Measurements from ENCODE around the gene GLIS2.
"Not testable (repeated sequence)": the region's sequence is repeated elsewhere in the genome, so short reads cannot be mapped to it uniquely, and the experiment has no call there.

Gene GLIS2

GRCh38 chr16:4333714-4334113, 17.8 kb downstream of the GLIS2 start:
- peaks cover 11% of the 10 kb centered on the region for H3K36me3 ChIP-seq (ENCODE audit: insufficient read depth, low read length)

GRCh38 chr16:4334724-4335495, 19.0 kb downstream of the GLIS2 start:
- Histone ChIP-seq H3K27ac (ENCODE audit: low read depth, low read length) (no peak overlapping the region), H3K9me3 (ENCODE audit: low read length) (no peaks in the 10 kb centered on the region), H3K4me3 (ENCODE audit: low read depth in 1 of 2, low read length in 2 of 2) (no peak overlapping the region), H3K27me3 (ENCODE audit: control insufficient read depth in 1 of 2, insufficient read depth in 2 of 2, low read length in 2 of 2) (no peaks in the 10 kb centered on the region), H3K4me1 (ENCODE audit: insufficient read depth, low read length) (peaks cover 9% of the 10 kb centered on the region), H3K36me3 (ENCODE audit: insufficient read depth, low read length) (peaks cover 11% of the 10 kb centered on the region), H3K9ac (ENCODE audit: low read length) (no peak overlapping the region)

More at GRCh38 chr16:4333714-4334113, 17.8 kb downstream of the GLIS2 start:
- not testable (repeated sequence) for H3K27ac ChIP-seq (ENCODE audit: low read depth, low read length); H3K27me3 ChIP-seq (ENCODE audit: control insufficient read depth in 1 of 2, insufficient read depth in 2 of 2, low read length in 2 of 2); H3K4me3 ChIP-seq (ENCODE audit: low read depth in 1 of 2, low read length in 2 of 2); H3K9me3 ChIP-seq (ENCODE audit: low read length); H3K9ac ChIP-seq (ENCODE audit: low read length)
- H3K4me1 ChIP-seq (ENCODE audit: insufficient read depth, low read length), result peaks cover 17% of the 10 kb centered on the region

GRCh38 chr16:4336701-4337539, 21.1 kb downstream of the GLIS2 start:
- Histone ChIP-seq H3K9me3 (ENCODE audit: low read length) (no peaks in the 10 kb centered on the region), H3K4me1 (ENCODE audit: insufficient read depth, low read length) (peaks cover 11% of the 10 kb centered on the region), H3K4me3 (ENCODE audit: low read depth in 1 of 2, low read length in 2 of 2) (no peak overlapping the region), H3K36me3 (ENCODE audit: insufficient read depth, low read length) (peaks cover 11% of the 10 kb centered on the region), H3K27me3 (ENCODE audit: control insufficient read depth in 1 of 2, insufficient read depth in 2 of 2, low read length in 2 of 2) (no peaks in the 10 kb centered on the region), H3K27ac (ENCODE audit: low read depth, low read length) (no peak overlapping the region), H3K9ac (ENCODE audit: low read length) (no peak overlapping the region)

- Histone ChIP-seq H3K27me3 (ENCODE audit: control insufficient read depth in 1 of 2, insufficient read depth in 2 of 2, low read length in 2 of 2) (no peaks in the 10 kb centered on the region), H3K36me3 (ENCODE audit: insufficient read depth, low read length) (peaks cover 11% of the 10 kb centered on the region), H3K4me1 (ENCODE audit: insufficient read depth, low read length) (peaks cover 11% of the 10 kb centered on the region), H3K9ac (ENCODE audit: low read length) (no peak overlapping the region), H3K9me3 (ENCODE audit: low read length) (no peaks in the 10 kb centered on the region), H3K27ac (ENCODE audit: low read depth, low read length) (no peak overlapping the region), H3K4me3 (ENCODE audit: low read depth in 1 of 2, low read length in 2 of 2) (no peak overlapping the region)
Measured at GRCh38 chr16:4337540-4338088, 21.7 kb downstream of the GLIS2 start.

- peaks cover 11% of the 10 kb centered on the region for H3K36me3 ChIP-seq (ENCODE audit: insufficient read depth, low read length)
Measured at GRCh38 chr16:4338125-4338582, 22.3 kb downstream of the GLIS2 start.

GRCh38 chr16:4338712-4339299, 22.9 kb downstream of the GLIS2 start:
- no peak overlapping the region for H3K27ac ChIP-seq (ENCODE audit: low read depth, low read length)
- H3K4me3 ChIP-seq (ENCODE audit: low read depth in 1 of 2, low read length in 2 of 2), result no peak overlapping the region
- peaks cover 11% of the 10 kb centered on the region for H3K36me3 ChIP-seq (ENCODE audit: insufficient read depth, low read length)
- H3K9me3 ChIP-seq (ENCODE audit: low read length), result no peaks in the 10 kb centered on the region
- H3K27me3 ChIP-seq (ENCODE audit: control insufficient read depth in 1 of 2, insufficient read depth in 2 of 2, low read length in 2 of 2), result no peaks in the 10 kb centered on the region
- H3K4me1 ChIP-seq (ENCODE audit: insufficient read depth, low read length), result peaks cover 11% of the 10 kb centered on the region
- H3K9ac ChIP-seq (ENCODE audit: low read length), result no peak overlapping the region

More at GRCh38 chr16:4338125-4338582, 22.3 kb downstream of the GLIS2 start:
- H3K9ac ChIP-seq (ENCODE audit: low read length), result no peak overlapping the region
- H3K9me3 ChIP-seq (ENCODE audit: low read length), result no peaks in the 10 kb centered on the region
- no peaks in the 10 kb centered on the region for H3K27me3 ChIP-seq (ENCODE audit: control insufficient read depth in 1 of 2, insufficient read depth in 2 of 2, low read length in 2 of 2)
- H3K4me3 ChIP-seq (ENCODE audit: low read depth in 1 of 2, low read length in 2 of 2), result no peak overlapping the region
- H3K4me1 ChIP-seq (ENCODE audit: insufficient read depth, low read length), result peaks cover 11% of the 10 kb centered on the region
- H3K27ac ChIP-seq (ENCODE audit: low read depth, low read length), result no peak overlapping the region

GRCh38 chr16:4339455-4339854, 23.6 kb downstream of the GLIS2 start:
- peaks cover 11% of the 10 kb centered on the region for H3K36me3 ChIP-seq (ENCODE audit: insufficient read depth, low read length)
- no peak overlapping the region for H3K27ac ChIP-seq (ENCODE audit: low read depth, low read length)
- H3K9ac ChIP-seq (ENCODE audit: low read length), result no peak overlapping the region

GRCh38 chr16:4339909-4340308, 24.0 kb downstream of the GLIS2 start:
- no peaks in the 10 kb centered on the region for H3K9me3 ChIP-seq (ENCODE audit: low read length)
- H3K36me3 ChIP-seq (ENCODE audit: insufficient read depth, low read length), result peaks cover 7% of the 10 kb centered on the region
- H3K27ac ChIP-seq (ENCODE audit: low read depth, low read length), result no peak overlapping the region
- H3K9ac ChIP-seq (ENCODE audit: low read length), result no peak overlapping the region
- peaks cover 11% of the 10 kb centered on the region for H3K4me1 ChIP-seq (ENCODE audit: insufficient read depth, low read length)
- no peaks in the 10 kb centered on the region for H3K27me3 ChIP-seq (ENCODE audit: control insufficient read depth in 1 of 2, insufficient read depth in 2 of 2, low read length in 2 of 2)
- no peak overlapping the region for H3K4me3 ChIP-seq (ENCODE audit: low read depth in 1 of 2, low read length in 2 of 2)

More at GRCh38 chr16:4339455-4339854, 23.6 kb downstream of the GLIS2 start:
- H3K4me1 ChIP-seq (ENCODE audit: insufficient read depth, low read length), result peaks cover 11% of the 10 kb centered on the region
- no peak overlapping the region for H3K4me3 ChIP-seq (ENCODE audit: low read depth in 1 of 2, low read length in 2 of 2)
- no peaks in the 10 kb centered on the region for H3K27me3 ChIP-seq (ENCODE audit: control insufficient read depth in 1 of 2, insufficient read depth in 2 of 2, low read length in 2 of 2)
- H3K9me3 ChIP-seq (ENCODE audit: low read length), result no peaks in the 10 kb centered on the region

GRCh38 chr16:4340443-4340842, 24.6 kb downstream of the GLIS2 start:
- Histone ChIP-seq H3K9ac (ENCODE audit: low read length) (no peak overlapping the region), H3K4me3 (ENCODE audit: low read depth in 1 of 2, low read length in 2 of 2) (no peak overlapping the region), H3K36me3 (ENCODE audit: insufficient read depth, low read length) (peaks cover 2% of the 10 kb centered on the region), H3K27me3 (ENCODE audit: control insufficient read depth in 1 of 2, insufficient read depth in 2 of 2, low read length in 2 of 2) (no peaks in the 10 kb centered on the region), H3K4me1 (ENCODE audit: insufficient read depth, low read length) (peaks cover 11% of the 10 kb centered on the region), H3K9me3 (ENCODE audit: low read length) (no peaks in the 10 kb centered on the region), H3K27ac (ENCODE audit: low read depth, low read length) (no peak overlapping the region)

- H3K36me3 ChIP-seq (ENCODE audit: insufficient read depth, low read length), result no peaks in the 10 kb centered on the region
- no peak overlapping the region for H3K9ac ChIP-seq (ENCODE audit: low read length)
- H3K9me3 ChIP-seq (ENCODE audit: low read length), result no peaks in the 10 kb centered on the region
- no peaks in the 10 kb centered on the region for H3K27me3 ChIP-seq (ENCODE audit: control insufficient read depth in 1 of 2, insufficient read depth in 2 of 2, low read length in 2 of 2)
- H3K4me1 ChIP-seq (ENCODE audit: insufficient read depth, low read length), result peaks cover 11% of the 10 kb centered on the region
- H3K4me3 ChIP-seq (ENCODE audit: low read depth in 1 of 2, low read length in 2 of 2), result no peak overlapping the region
- H3K27ac ChIP-seq (ENCODE audit: low read depth, low read length), result no peak overlapping the region
Measured at GRCh38 chr16:4341250-4341649, 25.4 kb downstream of the GLIS2 start.
